Keratinocyte (primary cell): Measurements from ENCODE around the gene PGM1. TPM values are rescaled to one million over a fixed set of nuclear protein-coding genes. Genes with fewer than 3 reads are reported as not detected.

Source experiments
- DNase-seq: peaks from one replicate; pipeline ENCODE4 v3.0.0-alpha.2; 2011; ENCODE audit warnings: low read depth, missing footprints, low spot score
- FAIRE-seq: peaks from 2 replicates; lab custom pipeline; 2011; peaks lifted over from hg19 to GRCh38; lab: Jason Lieb, UNC
- H2AFZ ChIP-seq: 2 replicates; pipeline ENCODE4 v1.6.0; 2012; ENCODE audit warnings: low read length, control low read depth, inconsistent platforms; ENCODE audit not compliant: control insufficient read depth
- H3K27ac ChIP-seq: 2 replicates; pipeline ENCODE4 v1.5.1; 2011; ENCODE audit warnings: low read length; ENCODE audit not compliant: control insufficient read depth, insufficient read depth
- H3K27me3 ChIP-seq: 3 replicates; pipeline ENCODE4 v1.6.0; 2011; ENCODE audit warnings: low read length; ENCODE audit not compliant: control insufficient read depth, insufficient read depth; ENCODE audit errors: extremely low read depth
- H3K36me3 ChIP-seq, 2 experiments: 2 replicates in 1 of 2; 3 replicates in 1 of 2; pipeline ENCODE4 v1.5.1; 2011; ENCODE audit warnings: low read length in 2 of 2, mild to moderate bottlenecking in 1 of 2; ENCODE audit not compliant: control insufficient read depth in 2 of 2, insufficient read depth in 2 of 2; ENCODE audit errors: extremely low read depth in 1 of 2
- H3K4me1 ChIP-seq: 3 replicates; pipeline ENCODE4 v1.5.1; 2011; ENCODE audit warnings: low read length; ENCODE audit not compliant: control insufficient read depth, insufficient read depth; ENCODE audit errors: extremely low read depth
- H3K4me2 ChIP-seq: 3 replicates; pipeline ENCODE4 v1.6.0; 2011; ENCODE audit warnings: low read depth, low read length; ENCODE audit not compliant: control insufficient read depth, insufficient read depth; ENCODE audit errors: extremely low read depth
- H3K4me3 ChIP-seq, 3 experiments: fragments of 200-600 bp in 1 of 3; sonication (generic) in 1 of 3; 2 replicates in 2 of 3; 3 replicates in 1 of 3; pipeline ENCODE4 v1.5.1; 2011 to 2016; ENCODE audit warnings: low read length in 3 of 3, mild to moderate bottlenecking in 3 of 3, control low read depth in 2 of 3, inconsistent platforms in 1 of 3, low read depth in 1 of 3, mixed read lengths in 1 of 3, mixed run types in 1 of 3, moderate library complexity in 1 of 3; ENCODE audit not compliant: control insufficient read depth in 2 of 3, insufficient read depth in 2 of 3; ENCODE audit errors: extremely low read depth in 1 of 3
- H3K79me2 ChIP-seq: 2 replicates; pipeline ENCODE4 v1.6.0; 2012; ENCODE audit warnings: low read length; ENCODE audit not compliant: control insufficient read depth, insufficient read depth
- H3K9ac ChIP-seq: 3 replicates; pipeline ENCODE4 v1.6.0; 2011; ENCODE audit warnings: low read length; ENCODE audit not compliant: control insufficient read depth, insufficient read depth; ENCODE audit errors: extremely low read depth
- H3K9me1 ChIP-seq: 3 replicates; pipeline ENCODE4 v1.6.0; 2011; ENCODE audit warnings: low read length; ENCODE audit not compliant: control insufficient read depth, insufficient read depth; ENCODE audit errors: extremely low read depth
- H3K9me3 ChIP-seq: 2 replicates; pipeline ENCODE4 v1.5.1; 2012; ENCODE audit warnings: low read depth, low read length; ENCODE audit not compliant: control insufficient read depth
- H4K20me1 ChIP-seq: 3 replicates; pipeline ENCODE4 v1.6.0; 2011; ENCODE audit warnings: low read length; ENCODE audit not compliant: control insufficient read depth, insufficient read depth; ENCODE audit errors: extremely low read depth
- EZH2 ChIP-seq: IDR thresholded peaks from one replicate; pipeline ENCODE4 v1.6.1; 2012; ENCODE audit warnings: inconsistent platforms, mild to moderate bottlenecking, low read length, moderate library complexity
- dilution Hi-C: fragments of 300-500 bp; cut with MboI; formaldehyde crosslinking; loops from one replicate; pipeline ENCODE4 v1.7.0; 2020; ENCODE audit warnings: low sequenced_read_pairs; ENCODE audit not compliant: extremely low pct_ligation_motif_present
- polyA plus RNA-seq, 5 experiments: library from polyadenylated mRNA; depleted of rRNA in 3 of 5; stranded (reverse) in 3 of 5; stranded (forward) in 1 of 5; unstranded in 1 of 5; fragments of >200 nt; gene quantifications; 1 replicate in 1 of 5; 2 replicates in 3 of 5; 3 replicates in 1 of 5; pipeline versions ENCODE4 v1.2.1 to v1.2.3, GENCODE V29; 2011 to 2012; ENCODE audit warnings: missing spikeins in 2 of 5, low read depth in 1 of 5, low replicate concordance in 1 of 5
- TF ChIP-seq, protein P1 (sequence below), 3 experiments: IDR thresholded peaks in 1 of 3; conservative IDR thresholded peaks in 1 of 3; optimal IDR thresholded peaks in 1 of 3; 2 replicates in 2 of 3; 3 replicates in 1 of 3; pipeline versions ENCODE3 to v1.5.1; 2011; ENCODE audit warnings: low read length in 3 of 3, mild to moderate bottlenecking in 3 of 3, moderate library complexity in 2 of 3, control low read depth in 1 of 3, inconsistent platforms in 1 of 3; ENCODE audit not compliant: insufficient read depth in 2 of 3; ENCODE audit errors: extremely low read depth in 1 of 3

The PGM1 gene
- polyA plus RNA-seq, 1 donor (not counting 4 experiments of a cell fraction or from before 2014, with no cell fraction given): 38.9 TPM

DNA sequence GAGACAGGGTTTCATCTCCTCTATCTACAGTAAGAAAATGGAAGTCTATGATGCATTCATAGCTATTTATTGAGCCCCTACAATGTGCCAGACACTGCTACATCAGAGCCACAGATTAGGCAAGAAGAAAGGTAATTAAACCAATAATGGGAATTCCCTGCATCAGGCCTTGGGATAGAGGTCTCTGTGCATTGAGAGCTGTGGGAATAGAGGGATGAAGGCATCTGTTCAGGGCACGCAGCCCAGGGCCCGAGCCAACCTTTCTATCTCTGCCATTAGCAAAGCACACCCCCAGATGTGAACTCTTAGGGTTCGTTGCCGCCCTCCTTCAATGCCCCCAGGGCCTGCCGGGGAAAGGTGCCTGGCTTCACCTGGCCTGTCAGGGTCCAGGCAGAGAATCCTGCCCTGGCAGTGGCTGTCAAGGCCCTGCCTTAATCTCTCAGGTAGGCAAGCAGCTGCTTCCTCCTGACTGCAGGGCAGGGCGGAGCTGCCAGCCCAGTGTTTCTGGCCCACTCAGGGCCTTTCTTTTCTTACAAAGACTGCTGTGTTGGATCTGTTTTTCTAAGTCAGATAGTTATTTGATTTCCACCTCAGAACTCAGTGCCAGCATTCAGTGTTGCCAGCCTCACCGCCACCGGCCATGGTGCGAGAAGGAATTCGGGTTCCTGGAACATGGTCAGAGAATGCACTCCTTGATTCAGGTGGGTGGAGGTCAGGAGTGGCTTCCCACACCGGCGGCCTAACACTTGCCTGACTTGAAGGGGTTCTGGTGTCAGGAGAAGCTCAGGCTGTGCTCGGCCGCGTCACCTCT lies 76.1 kb downstream of the PGM1 start:
- no peaks in the 10 kb centered on the region for H3K9me1 ChIP-seq
- peak overlapping the region; percentile 79 for H2AFZ ChIP-seq
- H3K4me2 ChIP-seq: peak overlapping the region; percentile 42
- H3K4me3 ChIP-seq: peak overlapping the region in 1 of 3 experiments; percentile 7
- no peak for TF ChIP-seq EZH2
- TF ChIP-seq, protein P1, sequence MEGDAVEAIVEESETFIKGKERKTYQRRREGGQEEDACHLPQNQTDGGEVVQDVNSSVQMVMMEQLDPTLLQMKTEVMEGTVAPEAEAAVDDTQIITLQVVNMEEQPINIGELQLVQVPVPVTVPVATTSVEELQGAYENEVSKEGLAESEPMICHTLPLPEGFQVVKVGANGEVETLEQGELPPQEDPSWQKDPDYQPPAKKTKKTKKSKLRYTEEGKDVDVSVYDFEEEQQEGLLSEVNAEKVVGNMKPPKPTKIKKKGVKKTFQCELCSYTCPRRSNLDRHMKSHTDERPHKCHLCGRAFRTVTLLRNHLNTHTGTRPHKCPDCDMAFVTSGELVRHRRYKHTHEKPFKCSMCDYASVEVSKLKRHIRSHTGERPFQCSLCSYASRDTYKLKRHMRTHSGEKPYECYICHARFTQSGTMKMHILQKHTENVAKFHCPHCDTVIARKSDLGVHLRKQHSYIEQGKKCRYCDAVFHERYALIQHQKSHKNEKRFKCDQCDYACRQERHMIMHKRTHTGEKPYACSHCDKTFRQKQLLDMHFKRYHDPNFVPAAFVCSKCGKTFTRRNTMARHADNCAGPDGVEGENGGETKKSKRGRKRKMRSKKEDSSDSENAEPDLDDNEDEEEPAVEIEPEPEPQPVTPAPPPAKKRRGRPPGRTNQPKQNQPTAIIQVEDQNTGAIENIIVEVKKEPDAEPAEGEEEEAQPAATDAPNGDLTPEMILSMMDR (optimal IDR thresholded peaks at IDR 0.05 in 1 of 3, IDR thresholded peaks at IDR 0.05 in 1 of 3, conservative IDR thresholded peaks at IDR 0.05 in 1 of 3; ENCODE audit: extremely low read depth in 1 of 3, insufficient read depth in 2 of 3, low read length in 3 of 3): no peak
- no peaks in the 10 kb centered on the region for H3K27me3 ChIP-seq
- peak overlapping the region; percentile 52 for H3K9ac ChIP-seq
- peak overlapping the region; percentile 56 for H3K27ac ChIP-seq
- dilution Hi-C loops: no loop called here
- FAIRE-seq (peak; percentile 85), DNase-seq (no peak)
- no peaks in the 10 kb centered on the region for H3K79me2 ChIP-seq
- peaks cover 4% of the 10 kb centered on the region for H3K9me3 ChIP-seq
- H4K20me1 ChIP-seq: no peaks in the 10 kb centered on the region
- H3K36me3 ChIP-seq: no peaks in the 10 kb centered on the region
- peaks cover 22% of the 10 kb centered on the region for H3K4me1 ChIP-seq

DNA sequence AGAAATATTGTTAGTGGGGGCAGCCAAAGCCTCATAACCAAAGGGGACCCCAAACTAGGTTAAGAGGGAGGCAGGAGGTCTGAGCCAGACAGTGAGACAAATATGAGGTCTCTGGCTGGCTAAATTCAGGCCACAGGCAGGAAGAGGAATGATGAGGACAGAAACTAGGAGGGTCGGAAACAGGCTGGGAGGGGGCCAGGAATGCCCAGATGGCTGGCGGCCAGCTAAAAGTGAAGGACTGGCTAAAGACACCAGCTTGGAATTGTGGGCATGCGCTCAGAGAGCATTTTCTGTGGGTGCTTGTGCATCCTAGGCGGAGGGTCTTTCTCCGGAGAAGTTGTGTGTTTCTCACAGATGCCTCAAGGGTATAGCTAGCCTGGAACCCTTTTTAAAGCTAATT lies 77.0 kb downstream of the PGM1 start:
- no peaks in the 10 kb centered on the region for H3K27me3 ChIP-seq
- H3K9me3 ChIP-seq: peaks cover 4% of the 10 kb centered on the region
- TF ChIP-seq, protein P1 (optimal IDR thresholded peaks at IDR 0.05 in 1 of 3, IDR thresholded peaks at IDR 0.05 in 1 of 3, conservative IDR thresholded peaks at IDR 0.05 in 1 of 3; ENCODE audit: extremely low read depth in 1 of 3, insufficient read depth in 2 of 3, low read length in 3 of 3): no peak
- no peaks in the 10 kb centered on the region for H3K79me2 ChIP-seq
- peak overlapping the region; percentile 42 for H3K4me2 ChIP-seq
- no peaks in the 10 kb centered on the region for H3K36me3 ChIP-seq
- dilution Hi-C loops: no loop called here
- no peaks in the 10 kb centered on the region for H3K9me1 ChIP-seq
- no peaks in the 10 kb centered on the region for H4K20me1 ChIP-seq
- no peak overlapping the region for H3K27ac ChIP-seq
- peak overlapping the region; percentile 79 for H2AFZ ChIP-seq
- DNase-seq (no peak), FAIRE-seq (no peak)
- peaks cover 25% of the 10 kb centered on the region for H3K4me1 ChIP-seq
- H3K9ac ChIP-seq: no peak overlapping the region
- no peak overlapping the region for H3K4me3 ChIP-seq
